Mucosa of descending colon (tissue), 3 donors: ENCODE results near the gene ULK3. TPM values are rescaled to one million over a fixed set of nuclear protein-coding genes. Genes with fewer than 3 reads are reported as not detected.

Experiments
- ATAC-seq: fragments of 200-7000 bp; cut with Tn5 transposase; one replicate; pipeline ENCODE4 v1.9.1; 2020; ENCODE audit warnings: mild to moderate bottlenecking, moderate library complexity
- DNase-seq, 3 donors: peaks; one replicate each; pipeline ENCODE4 v3.0.0-alpha.2; 2020
- H3K36me3 ChIP-seq: fragments of 200-600 bp; one replicate; pipeline ENCODE4 v1.8.0; 2021; ENCODE audit warnings: low read depth, mild to moderate bottlenecking
- H3K4me1 ChIP-seq: fragments of 200-600 bp; one replicate; pipeline ENCODE4 v1.8.0; 2021; ENCODE audit warnings: low read depth, mild to moderate bottlenecking
- H3K4me3 ChIP-seq: fragments of 200-600 bp; one replicate; pipeline ENCODE4 v1.8.0; 2021; ENCODE audit warnings: mild to moderate bottlenecking
- H3K9me3 ChIP-seq: fragments of 200-600 bp; one replicate; pipeline ENCODE4 v1.8.0; 2021; ENCODE audit warnings: mild to moderate bottlenecking
- intact Hi-C, 2 donors: fragments of 100-400 bp; cut with DNase I in 1 of 2; cut with micrococcal nuclease in 1 of 2; formaldehyde crosslinking; loops; one replicate each; pipeline versions ENCODE4 v1.11.0 to v1.11.1; 2022; cut with DNase I, micrococcal nuclease
- total RNA-seq, 3 donors: library from RNA; stranded (reverse); fragmentation: NEBNext Ultra II Directional in 2 of 3; extraction: Animal tissue kit (Norgen Biotek cat#: 25700) in 2 of 3; gene quantifications; one replicate each; pipeline versions ENCODE4 v1.2.1 to v1.2.4, GENCODE V29; 2021 to 2023
- TF ChIP-seq, protein P1 (sequence below): fragments of 200-600 bp; IDR thresholded peaks from one replicate; pipeline ENCODE4 v1.8.0; 2022; ENCODE audit warnings: antibody characterized with exemption, mild to moderate bottlenecking
- donor health status: DM: no; HTN: no; CAD: no; lungs with moderate emphysema.
- donor health status: DM: no; HTN: no; CAD: no.
- donor health status: DM: no; HTN: yes; CAD: no.

Gene ULK3
- total RNA-seq, 3 donors from 2014 or later = 66.5 to 89.3 (median 73.1) TPM

DNA sequence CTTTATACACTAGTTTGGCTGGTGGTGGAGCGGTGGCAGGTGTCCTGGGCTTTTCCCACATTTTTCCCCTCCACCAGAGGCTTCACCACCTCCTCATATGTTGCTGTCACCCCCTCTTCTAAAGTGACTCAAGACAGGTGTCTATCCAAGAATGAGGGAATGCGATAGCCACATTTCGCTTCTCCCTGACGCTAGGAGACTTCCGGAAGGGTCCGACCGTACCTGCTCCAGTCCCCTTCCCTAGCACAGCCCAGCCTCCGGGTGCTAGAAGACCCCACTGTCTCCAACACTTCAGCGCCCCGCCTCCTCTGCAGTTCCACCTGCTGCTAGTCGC, 29.7 kb upstream of the ULK3 start:
- DNase-seq = no peak
- peaks cover 46% of the 10 kb centered on the region for H3K4me1 ChIP-seq
- intact Hi-C loops = no loop called here
- H3K36me3 ChIP-seq = no peaks in the 10 kb centered on the region
- H3K4me3 ChIP-seq = peak overlapping the region; percentile 68
- TF ChIP-seq, protein P1, sequence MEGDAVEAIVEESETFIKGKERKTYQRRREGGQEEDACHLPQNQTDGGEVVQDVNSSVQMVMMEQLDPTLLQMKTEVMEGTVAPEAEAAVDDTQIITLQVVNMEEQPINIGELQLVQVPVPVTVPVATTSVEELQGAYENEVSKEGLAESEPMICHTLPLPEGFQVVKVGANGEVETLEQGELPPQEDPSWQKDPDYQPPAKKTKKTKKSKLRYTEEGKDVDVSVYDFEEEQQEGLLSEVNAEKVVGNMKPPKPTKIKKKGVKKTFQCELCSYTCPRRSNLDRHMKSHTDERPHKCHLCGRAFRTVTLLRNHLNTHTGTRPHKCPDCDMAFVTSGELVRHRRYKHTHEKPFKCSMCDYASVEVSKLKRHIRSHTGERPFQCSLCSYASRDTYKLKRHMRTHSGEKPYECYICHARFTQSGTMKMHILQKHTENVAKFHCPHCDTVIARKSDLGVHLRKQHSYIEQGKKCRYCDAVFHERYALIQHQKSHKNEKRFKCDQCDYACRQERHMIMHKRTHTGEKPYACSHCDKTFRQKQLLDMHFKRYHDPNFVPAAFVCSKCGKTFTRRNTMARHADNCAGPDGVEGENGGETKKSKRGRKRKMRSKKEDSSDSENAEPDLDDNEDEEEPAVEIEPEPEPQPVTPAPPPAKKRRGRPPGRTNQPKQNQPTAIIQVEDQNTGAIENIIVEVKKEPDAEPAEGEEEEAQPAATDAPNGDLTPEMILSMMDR = no peak
- ATAC-seq = no peak
- H3K9me3 ChIP-seq = no peaks in the 10 kb centered on the region

DNA sequence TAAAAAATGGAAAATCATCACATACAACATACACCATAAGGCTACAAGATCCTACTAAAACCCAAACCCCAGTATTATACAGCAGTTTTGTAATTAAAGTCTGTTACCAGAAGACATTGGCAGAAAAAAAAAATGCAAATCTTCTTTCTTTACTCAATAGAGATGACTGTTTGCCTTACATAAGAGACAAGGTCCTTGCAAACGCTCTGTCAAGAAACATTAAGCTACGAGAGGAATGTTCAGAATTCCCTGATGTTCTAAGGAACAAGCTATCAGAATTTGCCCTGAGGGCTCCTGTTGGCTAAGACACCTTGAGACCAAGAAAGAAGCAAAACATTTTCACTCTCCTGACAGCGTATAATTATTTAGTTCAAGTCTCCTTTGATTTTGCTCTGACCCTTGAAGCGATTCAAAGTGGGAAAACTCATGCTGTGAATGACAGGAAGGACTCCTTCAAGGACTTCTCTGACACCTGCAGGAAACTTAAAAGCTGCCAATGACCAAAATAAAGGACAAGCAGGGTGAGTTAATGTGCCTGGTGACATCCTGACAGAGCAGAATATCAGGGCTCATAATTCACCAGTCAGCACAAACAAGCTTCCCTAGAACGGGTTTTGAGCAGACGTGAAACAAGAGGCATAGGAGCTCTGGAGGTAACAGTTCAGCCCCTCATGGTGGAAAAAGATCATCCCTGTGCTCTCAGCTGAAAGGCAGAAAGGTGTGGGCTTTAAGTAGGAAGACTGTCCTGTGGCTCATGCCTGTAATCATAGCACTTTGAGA, 27.7 kb upstream of the ULK3 start:
- TF ChIP-seq, protein P1 = no peak
- Histone ChIP-seq H3K9me3 (no peaks in the 10 kb centered on the region), H3K4me3 (no peak overlapping the region), H3K4me1 (peaks cover 65% of the 10 kb centered on the region), H3K36me3 (no peaks in the 10 kb centered on the region)
- no peak for ATAC-seq
- intact Hi-C loops = no loop called here
- no peak for DNase-seq

DNA sequence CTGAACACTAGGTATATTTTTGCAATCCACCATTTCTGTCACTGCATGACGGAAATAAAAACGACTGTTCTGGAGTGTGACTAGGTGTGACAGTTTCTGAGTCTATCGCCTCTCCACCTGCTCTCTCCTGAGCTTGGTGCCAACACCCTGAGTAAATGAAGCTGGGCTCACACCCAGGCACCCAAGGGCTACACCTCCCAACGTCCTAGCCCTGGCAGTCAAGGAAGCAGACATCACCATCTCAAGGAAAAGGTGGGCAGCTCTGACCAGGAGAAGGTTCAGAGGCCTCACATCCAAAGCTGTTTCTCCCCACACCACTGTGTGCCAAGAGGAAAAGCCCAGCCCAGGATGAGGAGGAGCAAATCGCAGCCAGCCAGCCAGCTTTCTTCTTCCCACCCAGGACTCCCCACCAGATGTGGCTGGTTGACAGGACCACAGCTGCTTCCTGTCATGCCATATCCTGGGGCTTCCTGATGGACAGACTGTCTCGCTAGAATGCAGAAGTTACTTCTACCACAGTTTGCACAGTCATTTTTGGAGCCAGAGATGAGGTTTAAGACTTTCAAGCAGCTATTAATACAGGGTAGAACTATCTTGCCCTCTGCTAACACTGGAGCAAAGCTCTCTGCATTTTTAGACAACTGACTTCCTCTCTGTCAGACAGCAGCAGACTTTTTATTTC, 26.9 kb upstream of the ULK3 start:
- peak; percentile 80 to 84 (median 81) for DNase-seq
- TF ChIP-seq, protein P1 = no peak

DNA sequence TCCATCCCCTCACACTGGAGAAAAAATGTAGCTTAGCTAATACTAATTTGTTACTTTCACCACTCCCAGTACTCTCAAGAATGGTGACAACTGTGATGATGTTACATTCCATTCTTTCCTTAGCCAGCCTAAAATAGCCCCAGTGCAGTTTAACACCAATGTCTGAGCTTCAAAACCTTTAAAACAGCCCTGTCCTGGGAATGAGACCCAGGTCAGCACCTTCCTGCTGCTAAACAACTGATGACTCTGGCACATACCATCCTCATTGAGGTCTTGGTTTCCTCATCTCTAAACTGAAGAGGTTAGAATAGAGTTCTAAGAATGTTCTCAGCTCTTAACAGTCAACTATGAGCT, 26.4 kb upstream of the ULK3 start:
- Histone ChIP-seq H3K36me3 (no peaks in the 10 kb centered on the region), H3K9me3 (no peaks in the 10 kb centered on the region), H3K4me3 (no peak overlapping the region), H3K4me1 (peaks cover 76% of the 10 kb centered on the region)
- intact Hi-C loops = no loop called here
- DNase-seq (no peak), ATAC-seq (no peak)
- TF ChIP-seq, protein P1 = no peak

More for the DNA sequence above, 26.9 kb upstream of the ULK3 start:
- H3K36me3 ChIP-seq = no peaks in the 10 kb centered on the region
- no peaks in the 10 kb centered on the region for H3K9me3 ChIP-seq
- intact Hi-C loops = no loop called here
- peaks cover 71% of the 10 kb centered on the region for H3K4me1 ChIP-seq
- H3K4me3 ChIP-seq = no peak overlapping the region
- ATAC-seq = peak; percentile 65

DNA sequence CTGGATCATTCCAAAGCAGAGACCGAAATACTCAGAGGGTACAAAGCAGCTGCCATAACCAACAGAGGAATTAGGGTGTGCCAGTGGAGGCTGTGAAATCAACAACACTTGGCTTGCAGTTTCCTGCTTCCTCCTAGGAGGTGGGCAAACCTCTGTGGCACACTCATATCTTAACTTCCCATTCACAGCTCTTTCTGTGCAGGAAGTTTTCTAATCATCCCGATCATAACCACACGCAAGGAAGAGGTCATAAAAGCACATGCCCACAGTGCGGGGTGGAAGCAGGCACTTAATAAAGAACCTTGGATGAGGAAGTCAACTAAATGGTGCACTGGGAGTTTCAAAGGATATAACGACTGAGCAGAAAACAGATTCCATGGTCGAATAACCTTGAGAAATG, 25.1 kb upstream of the ULK3 start:
- Histone ChIP-seq H3K4me1 (peaks cover 85% of the 10 kb centered on the region), H3K4me3 (no peak overlapping the region), H3K9me3 (no peaks in the 10 kb centered on the region), H3K36me3 (no peaks in the 10 kb centered on the region)
- peak in 1 of 3 donors; percentile 65 for DNase-seq
- peak; percentile 51 for ATAC-seq
- TF ChIP-seq, protein P1 = no peak
- intact Hi-C loops = no loop called here
